ENCODE results near the gene ARPC2. TPM values are rescaled to one million over a fixed set of nuclear protein-coding genes. Genes with fewer than 3 reads are reported as not detected.

ARPC2 gene
- total and polyA plus RNA-seq, 2 experiments from 2014 or later = 312 to 436 TPM

- Histone ChIP-seq H3K79me2 (no peaks in the 10 kb centered on the region), H3K4me2 (no peak overlapping the region), H3K4me3 (no peak overlapping the region), H4K20me1 (ENCODE audit: insufficient read depth, poor library complexity, severe bottlenecking) (no peaks in the 10 kb centered on the region), H3K27ac (peak overlapping the region; percentile 63), H3K27me3 (no peaks in the 10 kb centered on the region), H2AFZ (no peak overlapping the region), H3K4me1 (ENCODE audit: insufficient read depth) (peaks cover 31% of the 10 kb centered on the region), H3K9me2 (replicated peaks; ENCODE audit: insufficient read depth) (no peaks in the 10 kb centered on the region), H3K36me3 (replicated peaks; ENCODE audit: insufficient read depth, low read depth) (peaks cover 8% of the 10 kb centered on the region), H3K9me3 (ENCODE audit: low read depth) (no peaks in the 10 kb centered on the region)
- 76% methylated on average over 8 of the region's 8 CpGs for WGBS (ENCODE audit: low lambda C conversion rate, missing lambda C conversion rate)
- TF ChIP-seq EZH2phosphoT487 (IDR thresholded peaks at IDR 0.05; ENCODE audit: low read depth, severe bottlenecking, unreplicated experiment) (no peak), CTCF (IDR thresholded peaks at IDR 0.05; ENCODE audit: poor library complexity) (peak; percentile 45), EZH2 (IDR thresholded peaks at IDR 0.05; ENCODE audit: borderline replicate concordance) (no peak)
- no peak for DNase-seq (ENCODE audit: low spot score)
These were observed 40.5 kb downstream of the ARPC2 start for GRCh38 chr2:218257390-218257981.

GRCh38 chr2:218259099-218259961 lies 42.3 kb downstream of the ARPC2 start:
- no peak overlapping the region for H2AFZ ChIP-seq
- H3K27ac ChIP-seq = peak overlapping the region; percentile 92
- TF ChIP-seq CTCF (IDR thresholded peaks at IDR 0.05; ENCODE audit: poor library complexity) (no peak), EZH2phosphoT487 (IDR thresholded peaks at IDR 0.05; ENCODE audit: low read depth, severe bottlenecking, unreplicated experiment) (no peak), EZH2 (IDR thresholded peaks at IDR 0.05; ENCODE audit: borderline replicate concordance) (no peak)
- H4K20me1 ChIP-seq (ENCODE audit: insufficient read depth, poor library complexity, severe bottlenecking) = no peaks in the 10 kb centered on the region
- H3K9me2 ChIP-seq (replicated peaks; ENCODE audit: insufficient read depth) = no peaks in the 10 kb centered on the region
- H3K4me3 ChIP-seq = no peak overlapping the region
- DNase-seq (ENCODE audit: low spot score) = peak; percentile 79
- peaks cover 46% of the 10 kb centered on the region for H3K4me1 ChIP-seq (ENCODE audit: insufficient read depth)
- 45% methylated on average over 15 of the region's 15 CpGs for WGBS (ENCODE audit: low lambda C conversion rate, missing lambda C conversion rate)
- H3K27me3 ChIP-seq = no peaks in the 10 kb centered on the region
- H3K36me3 ChIP-seq (replicated peaks; ENCODE audit: insufficient read depth, low read depth) = peaks cover 8% of the 10 kb centered on the region
- H3K79me2 ChIP-seq = peaks cover 5% of the 10 kb centered on the region
- H3K9me3 ChIP-seq (ENCODE audit: low read depth) = no peaks in the 10 kb centered on the region
- H3K4me2 ChIP-seq = peak overlapping the region; percentile 57

GRCh38 chr2:218260166-218260565 lies 43.2 kb downstream of the ARPC2 start:
- H3K4me1 ChIP-seq (ENCODE audit: insufficient read depth) = peaks cover 52% of the 10 kb centered on the region
- no peaks in the 10 kb centered on the region for H3K9me3 ChIP-seq (ENCODE audit: low read depth)
- DNase-seq (ENCODE audit: low spot score) = no peak
- peak overlapping the region; percentile 57 for H3K4me2 ChIP-seq
- peaks cover 8% of the 10 kb centered on the region for H3K36me3 ChIP-seq (replicated peaks; ENCODE audit: insufficient read depth, low read depth)
- H4K20me1 ChIP-seq (ENCODE audit: insufficient read depth, poor library complexity, severe bottlenecking) = no peaks in the 10 kb centered on the region
- no peaks in the 10 kb centered on the region for H3K27me3 ChIP-seq
- TF ChIP-seq EZH2 (IDR thresholded peaks at IDR 0.05; ENCODE audit: borderline replicate concordance) = no peak
- no peak for TF ChIP-seq EZH2phosphoT487 (IDR thresholded peaks at IDR 0.05; ENCODE audit: low read depth, severe bottlenecking, unreplicated experiment)
- no peak for TF ChIP-seq CTCF (IDR thresholded peaks at IDR 0.05; ENCODE audit: poor library complexity)
- no peaks in the 10 kb centered on the region for H3K9me2 ChIP-seq (replicated peaks; ENCODE audit: insufficient read depth)
- H3K79me2 ChIP-seq = peaks cover 5% of the 10 kb centered on the region
- H2AFZ ChIP-seq = no peak overlapping the region
- H3K27ac ChIP-seq = peak overlapping the region; percentile 89
- WGBS (ENCODE audit: low lambda C conversion rate, missing lambda C conversion rate) = 85% methylated on average over 5 of the region's 5 CpGs
- H3K4me3 ChIP-seq = no peak overlapping the region

Measured in hepatocyte (in vitro differentiated cells).